GM21528 (cell line): Measurements from ENCODE around the gene TCTN3.
"Not testable (repeated sequence)": the region's sequence is repeated elsewhere in the genome, so short reads cannot be mapped to it uniquely, and the experiment has no call there.

Source experiments
- ATAC-seq: cut with Tn5 transposase; IDR thresholded peaks from one replicate; pipeline ENCODE4 v1.9.1; 2021; ENCODE audit warnings: mild to moderate bottlenecking, moderate library complexity; ENCODE audit not compliant: unreplicated experiment, low FRiP score

Gene TCTN3

DNA sequence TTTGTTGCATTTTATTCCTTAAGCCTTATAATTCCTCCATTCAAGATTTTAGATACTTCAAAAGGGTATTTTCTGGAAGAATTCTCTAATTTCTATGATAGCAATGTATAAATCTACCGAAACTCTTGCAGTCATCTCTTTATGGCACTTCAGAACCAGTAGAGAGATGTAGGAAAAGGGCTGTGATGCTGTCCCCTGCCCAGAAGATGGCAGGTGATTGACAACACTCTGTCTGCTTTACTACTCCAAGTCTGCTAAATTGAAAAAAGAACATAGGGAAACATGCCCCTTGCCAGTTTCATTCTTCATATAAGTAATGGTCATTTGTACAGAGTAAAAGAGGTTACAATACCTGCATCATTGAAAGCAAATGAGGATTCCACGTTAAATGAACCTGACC, 5.1 kb downstream of the TCTN3 start:
- ATAC-seq: no peak

- no peak for ATAC-seq
These were observed 9.8 kb downstream of the TCTN3 start for GRCh38 chr10:95683966-95684365.

DNA sequence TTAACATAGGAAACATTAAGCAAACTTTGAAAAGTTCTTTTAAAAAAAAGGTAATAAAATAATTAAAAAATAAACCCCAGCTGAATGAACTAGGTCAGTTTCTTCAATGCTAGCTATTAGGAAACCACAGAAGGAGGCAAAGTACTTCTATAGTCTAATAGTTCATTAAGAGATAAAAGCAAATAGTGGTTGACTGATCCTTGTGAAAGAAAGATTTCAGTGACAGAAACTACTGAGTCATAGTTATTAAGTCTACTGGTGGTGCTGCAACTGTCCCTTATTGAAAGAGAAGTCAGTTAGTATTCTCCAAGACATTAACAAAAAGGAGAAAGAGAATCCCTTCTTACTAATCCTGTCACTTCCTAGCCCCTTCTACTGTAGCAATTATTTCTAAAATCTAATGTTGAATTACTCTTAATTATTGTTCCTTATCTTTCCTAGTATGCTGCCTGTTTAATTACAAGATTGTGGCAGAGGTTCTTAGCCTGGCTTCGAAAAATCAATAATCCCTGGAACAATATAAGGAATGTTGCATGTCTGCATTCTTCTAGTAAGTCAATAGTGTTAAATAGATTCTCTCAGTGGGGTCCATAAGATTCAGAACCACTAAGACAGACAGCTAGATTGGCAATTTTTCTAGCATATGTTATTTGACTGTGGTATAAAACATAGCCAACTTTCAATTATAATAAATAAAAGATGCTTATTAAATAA, 18.2 kb downstream of the TCTN3 start:
- no peak for ATAC-seq

DNA sequence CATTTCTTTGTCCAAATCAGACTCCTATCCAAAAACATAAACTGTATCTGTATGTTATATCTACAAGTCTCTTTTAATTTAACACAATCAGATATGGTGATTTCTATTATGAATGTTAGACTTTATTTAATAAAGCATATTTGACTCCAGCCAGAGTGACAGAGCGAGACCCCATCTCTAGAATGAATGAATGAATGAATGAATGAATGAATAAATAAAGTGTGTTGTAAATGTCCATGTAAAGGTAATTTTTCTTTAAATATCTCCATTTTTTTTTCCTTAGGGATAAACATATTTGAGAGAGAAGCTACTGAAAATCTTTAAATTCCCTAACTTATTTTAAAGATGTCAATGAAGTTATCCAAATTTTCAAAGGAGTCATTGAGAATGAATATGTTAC, 19.1 kb downstream of the TCTN3 start:
- no peak for ATAC-seq

DNA sequence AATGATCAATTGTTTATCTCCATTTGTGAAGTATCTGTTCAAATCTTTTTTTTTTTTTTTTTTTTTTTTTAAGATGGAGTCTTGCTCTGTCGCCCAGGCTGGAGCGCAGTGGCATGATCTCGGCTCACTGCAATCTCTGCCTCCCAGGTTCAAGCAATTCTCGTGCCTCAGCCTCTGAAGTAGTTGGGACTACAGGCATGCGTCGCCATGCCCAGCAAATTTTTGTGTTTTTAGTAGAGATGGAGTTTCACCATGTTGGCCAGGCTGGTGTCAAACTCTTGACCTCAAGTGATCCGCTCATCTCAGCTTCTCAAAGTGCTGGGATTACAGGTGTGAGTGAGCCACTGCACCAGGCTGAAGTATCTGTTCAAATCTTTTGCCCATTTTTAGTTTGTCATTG, 21.1 kb downstream of the TCTN3 start:
- not testable (repeated sequence) for ATAC-seq

DNA sequence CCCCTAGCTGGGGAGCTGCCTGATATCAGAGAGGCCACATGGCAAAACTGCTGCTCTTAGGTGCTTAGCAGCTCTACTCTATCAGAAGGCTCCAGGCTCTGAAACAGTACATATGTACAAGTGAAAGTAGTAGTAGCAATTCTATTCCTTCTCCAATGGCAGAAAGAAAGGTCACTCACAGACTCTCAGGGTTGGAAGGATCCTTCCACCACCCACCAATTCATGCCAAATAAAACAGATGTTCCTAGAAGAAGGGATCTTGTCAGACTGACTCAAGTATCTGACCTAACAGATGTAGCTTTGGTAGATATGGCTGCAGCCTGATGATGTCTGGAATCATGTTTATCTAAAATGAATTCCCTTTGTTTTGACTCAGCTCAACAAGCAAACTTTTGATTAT, 29.2 kb downstream of the TCTN3 start:
- ATAC-seq: no peak

DNA sequence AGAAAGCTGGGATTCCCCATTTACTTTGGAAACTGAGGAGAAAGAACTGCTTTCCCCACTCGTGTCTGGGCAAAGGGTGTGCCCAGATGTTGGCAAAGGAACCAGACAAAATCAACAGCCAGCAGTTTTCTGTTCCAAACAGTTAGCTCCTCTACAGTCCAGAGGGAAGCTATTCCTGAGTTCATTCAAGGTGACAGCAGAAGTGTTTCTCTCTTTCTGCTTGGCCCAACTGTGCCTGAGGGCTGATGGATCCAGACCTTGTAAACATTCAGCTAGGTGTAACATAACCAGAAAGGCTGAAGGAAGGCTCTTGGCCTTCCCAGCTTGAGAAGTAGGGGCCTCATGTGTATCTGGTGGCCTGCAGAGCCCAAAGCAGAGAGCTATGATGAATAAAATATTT, 30.2 kb downstream of the TCTN3 start:
- no peak for ATAC-seq

- no peak for ATAC-seq
These were observed 31.9 kb downstream of the TCTN3 start for GRCh38 chr10:95661818-95662217.

- ATAC-seq: no peak
These were observed 33.4 kb downstream of the TCTN3 start for GRCh38 chr10:95660283-95660682.

GRCh38 chr10:95657250-95657649, 36.5 kb downstream of the TCTN3 start:
- no peak for ATAC-seq

DNA sequence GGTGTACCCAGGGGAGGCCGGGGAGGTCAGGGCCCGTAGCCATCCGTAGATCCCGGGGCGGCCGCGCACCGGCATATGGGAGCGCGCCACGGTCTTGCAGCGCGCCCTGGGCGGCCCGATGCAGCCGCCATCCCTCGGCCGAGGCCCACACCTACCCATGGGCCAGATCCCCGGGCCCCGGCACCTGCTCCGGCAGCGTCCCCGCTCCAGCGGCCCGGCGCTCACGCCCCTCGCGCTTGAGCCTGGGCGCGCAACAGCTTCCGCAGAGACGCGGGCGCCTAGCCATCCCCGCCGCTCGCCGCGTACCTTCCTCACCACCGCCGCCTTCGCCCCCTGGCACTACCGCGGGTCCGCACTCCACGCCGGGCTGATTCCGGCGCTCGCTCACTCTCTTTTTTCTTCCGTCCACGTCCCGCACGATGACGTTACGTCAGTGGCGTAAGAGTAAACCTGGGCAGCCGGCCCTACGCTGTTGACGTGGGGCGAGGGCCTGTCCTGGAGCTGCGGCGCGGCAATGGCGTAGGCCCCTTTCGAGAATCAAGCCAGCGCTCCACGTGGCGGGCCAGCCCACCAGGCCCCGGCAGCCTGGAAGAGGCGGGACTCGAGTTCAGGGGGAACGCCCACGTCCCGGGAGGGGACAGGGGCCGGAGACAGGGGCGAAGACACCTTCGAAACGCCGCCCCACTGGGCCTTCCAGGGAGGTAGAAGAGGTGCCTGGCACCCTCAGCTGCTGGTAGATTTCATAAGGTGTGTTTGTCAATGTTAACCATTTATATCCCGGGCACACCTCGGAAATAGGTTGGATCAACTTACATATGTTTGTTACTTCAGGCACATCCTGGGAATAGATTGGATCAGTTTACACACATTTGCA, 37.2 kb downstream of the TCTN3 start, which contains the start of gene ALDH18A1:
TSS of gene ALDH18A1 (minus strand) at position 421 of the 874 bp plus-strand sequence. CDS start 3,334 bp downstream, outside the sequence.
- ATAC-seq: peak; percentile 91

GRCh38 chr10:95655571-95656290, 38.0 kb downstream of the TCTN3 start:
- peak; percentile 13 for ATAC-seq

DNA sequence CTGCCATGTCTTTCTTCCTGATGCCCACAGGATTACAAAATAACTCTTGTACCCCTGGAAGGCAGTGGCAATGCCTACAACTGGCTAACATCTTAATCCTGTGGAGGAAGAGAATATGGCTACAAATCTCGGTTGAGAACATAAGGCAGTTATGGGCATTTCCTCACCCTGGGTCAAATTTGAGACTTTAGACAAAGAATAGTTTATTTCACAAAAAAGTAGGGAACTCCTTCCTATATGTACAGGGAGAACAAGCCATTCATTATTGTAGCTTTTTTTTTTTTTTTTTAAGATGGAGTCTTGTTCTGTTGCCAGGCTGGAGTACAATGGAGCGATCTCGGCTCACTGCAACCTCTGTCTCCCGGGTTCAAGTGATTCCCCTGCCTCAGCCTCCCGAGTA, 39.8 kb downstream of the TCTN3 start:
- no peak for ATAC-seq

DNA sequence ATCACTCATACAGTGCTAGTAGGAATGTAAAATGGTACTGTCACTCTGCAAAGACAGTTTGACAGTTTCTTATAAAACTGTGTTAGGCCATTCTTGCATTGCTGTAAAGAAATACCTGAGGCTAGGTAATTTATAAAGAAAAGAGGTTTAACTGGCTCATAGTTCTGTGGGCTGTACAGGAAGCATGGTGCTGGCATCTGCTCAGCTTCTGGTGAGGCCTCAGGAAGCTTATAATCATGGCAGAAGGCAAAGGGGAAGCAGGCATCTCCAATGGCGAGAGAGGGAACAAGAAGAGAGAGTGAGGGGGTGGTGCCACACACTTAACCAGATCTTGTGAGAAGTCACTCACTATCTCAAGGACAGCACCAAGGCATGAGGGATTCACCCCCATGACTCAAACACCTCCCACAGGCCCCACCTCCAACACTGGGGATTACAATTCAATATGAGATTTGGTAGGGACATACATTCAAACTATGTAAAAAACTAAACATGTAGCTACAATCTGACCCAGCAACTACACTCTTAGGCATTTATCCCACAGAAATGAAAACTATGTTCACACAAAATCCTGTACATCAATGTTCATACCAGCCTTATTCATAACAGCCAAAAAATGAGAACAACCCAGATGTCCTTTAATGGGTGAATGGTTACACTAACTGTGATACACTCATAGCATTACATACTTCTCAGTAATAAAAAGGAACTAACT, 42.2 kb downstream of the TCTN3 start:
- ATAC-seq: no peak

GRCh38 chr10:95650232-95650631, 43.5 kb downstream of the TCTN3 start:
- ATAC-seq: no peak

GRCh38 chr10:95648138-95648537, 45.6 kb downstream of the TCTN3 start:
- no peak for ATAC-seq

DNA sequence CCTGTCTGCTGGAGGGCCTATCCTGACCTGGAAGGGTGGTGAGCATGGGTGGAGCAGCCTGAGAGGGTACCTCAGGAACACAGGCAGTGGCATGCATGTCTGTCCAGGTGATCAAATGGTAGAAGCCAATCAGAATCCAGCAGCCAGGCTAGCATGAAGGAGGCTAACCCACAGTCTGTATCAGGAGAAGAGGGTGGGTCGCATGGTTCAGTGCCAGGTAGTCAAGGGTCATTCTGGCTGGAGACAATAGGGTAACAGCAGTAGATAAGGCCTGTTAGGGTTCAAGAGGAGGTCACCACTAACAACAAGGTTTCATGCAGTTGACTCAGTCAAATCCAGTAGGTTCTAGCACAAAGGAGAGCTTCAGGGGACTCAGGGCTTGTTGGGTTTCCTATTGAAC, 47.6 kb downstream of the TCTN3 start:
- no peak for ATAC-seq

GRCh38 chr10:95644901-95645300, 48.8 kb downstream of the TCTN3 start:
- ATAC-seq: no peak

DNA sequence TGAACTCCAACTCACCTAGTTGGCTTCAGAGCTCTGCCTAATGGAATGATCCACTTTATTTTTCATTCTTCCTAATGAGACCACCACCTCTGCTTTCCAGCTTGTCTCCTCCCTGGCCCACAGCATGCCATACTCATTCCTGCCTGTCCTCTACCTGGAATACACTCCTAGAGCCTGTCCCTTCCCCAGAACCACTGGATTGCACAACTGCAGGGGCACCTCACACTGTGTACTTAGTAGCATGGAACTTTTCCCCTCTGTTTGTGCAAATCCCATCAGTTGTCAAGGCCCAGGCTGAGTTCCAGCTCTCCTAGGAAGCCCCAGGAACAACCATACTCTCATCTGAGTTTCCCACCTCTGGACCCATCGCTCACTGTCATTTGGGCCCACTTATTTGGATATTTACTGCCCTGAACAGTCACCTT, 52.8 kb downstream of the TCTN3 start:
- ATAC-seq: no peak

DNA sequence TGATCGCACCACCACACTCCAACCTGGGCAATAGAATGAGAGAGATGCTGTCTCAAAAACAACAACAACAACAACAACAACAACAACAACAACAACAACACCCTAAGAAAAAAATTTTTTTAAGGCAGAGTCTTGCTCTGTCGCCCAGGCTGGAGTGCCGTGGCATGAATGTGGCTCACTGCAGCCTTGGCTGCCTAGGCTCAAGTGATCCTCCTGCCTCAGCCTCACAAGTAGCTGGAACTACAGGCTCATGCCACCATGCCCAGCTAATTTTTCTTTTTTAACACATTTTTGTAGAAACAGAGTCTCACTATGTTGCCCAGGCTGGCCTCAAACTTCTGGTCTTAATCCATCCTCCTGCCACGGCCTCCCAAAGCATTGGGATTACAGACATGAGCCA, 55.8 kb downstream of the TCTN3 start:
- ATAC-seq: no peak
